GM21390 (cell line): ENCODE data around the gene SCIMP.
"Not testable (repeated sequence)": the region's sequence is repeated elsewhere in the genome, so short reads cannot be mapped to it uniquely, and the experiment has no call there.

Source experiments
- ATAC-seq: cut with Tn5 transposase; IDR thresholded peaks from one replicate; pipeline ENCODE4 v1.9.1; 2021; ENCODE audit not compliant: unreplicated experiment

Gene SCIMP

DNA sequence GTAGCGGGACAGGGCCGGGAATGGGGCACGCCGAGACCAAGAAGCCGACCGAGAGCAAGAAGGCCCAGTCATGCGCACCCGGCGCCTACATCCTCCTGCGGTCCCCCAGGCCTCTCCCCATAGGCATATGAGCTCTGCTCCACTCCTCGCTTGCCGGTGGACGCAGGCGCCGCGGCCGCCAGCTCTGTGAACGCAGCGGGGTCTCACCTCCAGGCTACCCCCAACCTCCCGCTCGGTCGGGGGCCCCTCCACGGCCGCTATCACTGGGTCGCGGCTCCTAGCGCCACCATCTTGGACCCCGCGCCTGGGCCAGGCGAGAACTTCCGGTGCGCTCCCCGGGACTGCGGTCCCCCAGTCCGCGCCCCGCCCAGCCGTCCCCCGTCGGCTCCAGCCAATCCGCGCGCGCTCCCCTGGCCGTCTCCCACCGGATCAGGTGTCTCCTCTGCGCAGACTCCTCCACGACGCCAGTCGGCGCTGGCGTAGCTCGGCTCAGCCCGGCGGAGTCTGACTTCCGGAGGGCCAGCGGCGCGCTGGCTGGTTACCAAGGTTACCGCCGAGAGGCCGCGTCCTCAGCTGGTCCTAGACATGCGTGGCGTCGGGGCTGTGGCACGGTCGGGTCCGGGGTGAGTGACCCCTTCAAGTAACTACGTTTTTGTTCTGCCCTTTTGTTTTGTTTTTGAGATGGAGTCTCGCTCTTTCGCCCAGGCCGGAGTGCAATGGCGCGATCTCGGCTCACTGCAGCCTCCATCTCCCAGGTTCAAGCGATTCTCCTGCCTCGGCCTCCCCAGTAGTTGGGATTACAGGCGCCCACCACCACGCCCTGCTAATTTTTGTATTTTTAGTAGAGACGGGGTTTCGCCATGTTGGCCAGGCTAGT, 42.9 kb downstream of the SCIMP start, which contains the start of gene ZNF594:
TSS of gene ZNF594 (minus strand) at position 328 of the 877 bp plus-strand sequence. CDS start 7,612 bp downstream, outside the sequence.
- peak; percentile 97 for ATAC-seq

DNA sequence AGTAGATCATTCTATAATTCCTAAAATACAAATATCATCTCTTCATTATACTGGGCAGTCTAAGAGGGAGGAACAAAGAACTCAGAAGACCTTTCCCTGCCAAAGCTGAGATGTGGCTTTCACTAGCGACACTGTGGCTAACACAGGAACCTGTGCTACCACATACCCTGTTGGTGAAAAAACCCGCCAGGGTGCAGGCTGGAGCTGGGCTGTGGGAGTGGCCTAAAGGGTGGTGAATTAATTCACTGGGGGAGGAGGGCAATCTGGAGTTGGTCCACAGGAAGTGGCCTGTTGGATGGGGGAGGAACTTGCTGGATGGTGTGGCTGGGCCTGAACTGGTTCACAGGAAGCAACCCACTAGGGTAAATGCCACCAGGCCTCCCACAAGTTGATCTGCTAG, 50.4 kb downstream of the SCIMP start:
- ATAC-seq = no peak

DNA sequence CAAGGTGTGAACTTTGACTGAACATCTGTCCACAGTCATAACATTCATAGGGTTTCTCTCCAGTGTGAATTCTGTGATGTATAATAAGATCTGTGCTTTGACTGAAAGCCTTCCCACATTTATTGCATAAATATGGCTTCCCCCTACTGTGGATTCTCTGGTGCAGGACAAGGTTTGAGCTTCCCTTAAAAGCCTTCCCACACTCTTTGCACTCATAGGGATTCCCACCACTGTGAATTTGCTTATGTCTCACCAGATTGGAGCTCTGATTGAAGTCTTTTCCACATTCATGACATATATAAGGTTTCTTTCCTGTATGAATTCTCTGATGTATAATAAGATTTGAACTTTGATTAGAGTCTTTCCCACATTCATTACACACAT, 51.3 kb downstream of the SCIMP start:
- ATAC-seq = no peak

DNA sequence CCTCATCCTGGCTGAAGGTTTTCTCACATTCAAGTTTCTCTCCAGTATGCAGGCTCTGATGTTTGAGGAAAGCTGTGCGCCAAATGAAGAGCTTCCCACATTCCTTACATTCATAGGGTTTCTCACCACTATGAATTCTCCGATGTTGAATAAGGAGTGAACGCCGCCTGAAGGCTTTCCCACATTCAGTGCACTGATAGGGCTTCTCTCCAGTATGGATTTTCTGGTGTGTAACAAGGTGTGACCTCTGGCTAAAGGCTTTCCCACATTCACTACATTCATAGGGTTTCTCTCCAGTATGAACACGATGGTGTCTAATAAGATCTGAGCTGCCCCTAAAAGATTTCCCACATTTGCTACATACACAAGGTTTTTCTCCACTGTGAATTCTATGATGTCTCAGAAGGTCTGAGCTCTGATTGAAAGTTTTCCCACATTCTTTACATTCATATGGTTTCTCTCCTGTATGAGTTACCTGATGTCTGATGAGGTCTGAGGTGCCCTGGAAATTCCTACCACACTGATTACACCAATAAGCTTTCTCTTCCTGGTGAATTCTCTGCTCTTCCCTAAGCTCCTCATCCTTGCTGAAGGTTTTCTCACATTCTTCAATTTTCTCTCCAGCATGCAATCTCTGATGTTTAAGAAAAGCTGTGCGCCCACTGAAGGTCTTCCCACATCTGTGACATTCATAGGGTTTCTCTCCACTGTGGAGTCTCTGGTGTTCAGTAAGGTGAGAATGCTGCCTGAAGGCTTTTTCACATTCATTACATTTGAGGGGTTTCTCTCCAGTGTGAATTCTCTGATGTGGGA, 51.9 kb downstream of the SCIMP start:
- no peak for ATAC-seq

DNA sequence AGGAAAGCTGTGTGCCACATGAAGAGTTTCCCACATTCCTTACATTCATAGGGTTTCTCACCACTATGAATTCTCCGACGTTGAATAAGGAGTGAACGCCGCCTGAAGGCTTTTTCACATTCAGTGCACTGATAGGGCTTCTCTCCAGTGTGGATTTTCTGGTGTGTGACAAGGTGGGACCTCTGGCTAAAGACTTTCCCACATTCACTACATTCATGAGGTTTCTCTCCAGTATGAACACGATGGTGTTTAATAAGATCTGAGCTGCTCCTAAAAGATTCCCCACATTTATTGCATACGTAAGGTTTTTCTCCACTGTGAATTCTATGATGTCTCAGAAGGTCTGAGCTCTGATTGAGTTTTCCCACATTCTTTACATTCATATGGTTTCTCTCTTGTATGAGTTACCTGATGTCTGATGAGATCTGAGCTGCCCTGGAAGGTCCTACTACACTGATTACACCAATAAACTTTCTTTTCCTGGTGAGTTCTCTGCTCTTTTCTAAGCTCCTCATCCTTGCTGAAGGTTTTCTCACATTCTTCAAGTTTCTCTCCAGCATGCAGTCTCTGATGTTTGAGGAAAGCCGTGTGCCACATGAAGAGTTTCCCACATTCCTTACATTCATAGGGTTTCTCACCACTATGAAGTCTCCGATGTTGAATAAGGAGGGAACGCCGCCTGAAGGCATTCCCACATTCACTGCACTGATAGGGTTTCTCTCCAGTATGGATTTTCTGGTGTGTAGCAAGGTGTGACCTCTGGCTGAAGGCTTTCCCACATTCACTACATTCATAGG, 53.0 kb downstream of the SCIMP start:
- no peak for ATAC-seq

DNA sequence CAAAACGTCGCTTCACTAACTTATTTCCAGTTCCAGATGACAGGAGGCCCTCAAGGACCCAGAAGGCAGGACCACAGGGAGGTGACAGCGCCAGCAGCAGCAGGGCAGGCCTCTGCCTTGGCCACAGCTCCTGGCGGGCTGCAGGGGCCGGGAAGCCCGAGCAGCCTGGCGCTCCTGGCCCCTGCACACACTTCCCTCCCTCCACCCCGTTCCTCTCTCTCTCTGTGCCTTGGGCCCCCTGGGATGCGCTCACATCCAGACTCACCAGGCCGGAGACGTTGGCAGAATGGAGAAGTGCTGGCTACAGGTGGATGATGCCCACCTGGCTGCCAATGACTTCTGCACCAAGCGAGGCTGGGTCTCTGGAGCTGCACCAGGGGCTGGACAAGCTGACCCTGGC, 55.7 kb downstream of the SCIMP start:
- ATAC-seq = no peak

DNA sequence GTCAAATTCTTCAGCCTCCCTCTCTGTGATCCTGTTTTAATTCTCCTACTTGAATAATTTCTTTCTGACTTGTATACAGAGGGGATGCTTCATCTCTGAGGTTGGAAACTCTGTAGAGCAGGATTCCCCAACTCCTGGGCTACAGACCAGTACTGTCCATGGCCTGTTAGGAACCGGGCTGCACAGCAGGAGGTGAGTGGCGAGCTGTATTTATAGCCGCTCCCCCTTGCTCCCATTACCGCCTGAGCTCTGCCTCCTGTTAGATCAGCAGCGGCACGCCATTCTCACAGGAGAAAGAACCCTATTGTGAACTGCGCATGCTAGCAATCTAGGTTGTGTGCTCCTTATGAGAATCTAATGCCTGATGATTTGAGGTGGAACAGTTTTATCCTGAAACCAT, 59.6 kb downstream of the SCIMP start:
- not testable (repeated sequence) for ATAC-seq

DNA sequence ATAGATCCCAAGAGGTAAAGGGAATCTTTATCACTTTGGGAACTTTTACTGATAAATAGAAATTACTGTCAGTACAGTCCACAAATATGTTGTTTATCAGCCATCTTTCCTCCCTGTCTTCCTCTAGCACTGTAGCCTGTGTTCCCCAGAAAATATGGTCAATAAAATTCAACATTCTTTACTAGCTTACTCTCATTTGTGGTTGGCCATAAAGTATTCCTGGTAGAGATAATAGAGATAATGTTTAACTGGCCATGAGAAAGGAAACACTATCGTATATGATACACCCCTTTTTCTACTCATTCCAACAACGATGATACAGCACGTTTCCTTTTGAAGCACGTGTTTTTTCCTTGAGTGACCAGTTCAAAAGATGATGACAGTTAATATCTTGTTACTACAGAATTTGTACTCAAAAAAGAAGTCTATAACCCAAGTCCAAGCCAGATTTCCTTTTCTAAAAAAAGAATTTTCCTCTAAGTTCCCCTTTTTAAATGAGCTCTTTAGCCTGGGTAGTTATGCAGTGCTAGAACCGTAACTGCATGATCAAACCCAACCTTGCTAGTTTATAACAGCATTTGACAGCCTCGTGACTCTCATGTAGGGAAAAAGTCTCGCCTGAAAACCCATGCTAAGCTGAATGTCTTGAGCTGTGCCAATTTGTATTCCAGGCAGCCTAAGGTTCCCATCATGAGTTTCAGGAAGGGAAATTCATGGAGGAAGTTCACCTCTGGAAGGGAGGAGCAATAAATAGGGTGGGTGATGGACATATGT, 68.7 kb downstream of the SCIMP start:
- ATAC-seq = not testable (repeated sequence)

DNA sequence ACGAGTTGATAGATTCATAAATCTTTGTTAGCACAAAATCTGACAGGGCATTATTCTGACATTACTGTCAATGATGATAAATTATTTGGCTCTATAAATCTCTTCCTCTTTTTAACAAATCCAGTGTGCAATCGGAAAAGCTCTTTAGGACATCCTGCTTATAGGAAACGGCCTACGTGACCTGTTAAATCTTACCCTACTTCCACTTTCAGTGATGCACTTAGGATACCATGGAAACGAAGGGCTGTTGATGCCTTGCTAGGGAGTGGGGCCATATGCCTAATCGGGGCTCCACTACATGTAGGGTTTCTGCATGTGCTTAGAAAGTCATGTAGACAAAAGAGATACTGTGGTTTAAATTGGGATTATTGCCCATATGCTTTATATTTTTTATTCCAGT, 70.2 kb downstream of the SCIMP start:
- no peak for ATAC-seq

DNA sequence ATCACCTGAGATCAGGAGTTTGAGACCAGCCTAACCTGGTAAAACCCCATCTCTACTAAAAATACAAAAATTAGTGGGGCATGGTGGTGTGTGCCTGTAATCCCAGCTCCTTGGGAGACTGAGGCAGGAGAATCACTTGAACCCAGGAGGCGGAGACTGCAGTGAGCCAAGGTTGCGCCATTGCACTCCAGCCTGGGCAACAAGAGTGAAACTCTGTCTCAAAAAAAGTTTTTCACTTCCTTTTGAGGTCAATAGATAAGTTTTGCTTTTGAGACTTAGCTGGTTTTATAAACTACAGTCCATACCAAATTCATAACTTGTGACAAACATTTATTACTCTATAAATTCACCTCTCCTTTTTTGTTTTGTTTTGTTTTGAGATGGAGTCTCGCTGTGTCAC, 72.9 kb downstream of the SCIMP start:
- not testable (repeated sequence) for ATAC-seq

DNA sequence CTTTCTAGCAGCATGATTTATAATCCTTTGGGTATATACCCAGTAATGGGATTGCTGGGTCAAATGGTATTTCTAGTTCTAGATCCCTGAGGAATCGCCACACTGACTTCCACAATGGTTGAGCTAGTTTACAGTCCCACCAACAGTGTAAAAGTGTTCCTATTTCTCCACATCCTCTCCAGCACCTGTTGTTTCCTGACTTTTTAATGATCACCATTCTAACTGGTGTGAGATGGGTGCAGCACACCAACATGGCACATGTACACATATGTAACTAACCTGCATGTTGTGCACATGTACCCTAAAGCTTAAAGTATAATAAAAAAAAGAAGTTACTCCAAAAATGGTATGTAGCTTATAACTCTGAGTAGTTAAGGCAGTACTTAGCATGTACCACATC, 74.0 kb downstream of the SCIMP start:
- ATAC-seq = not testable (repeated sequence)
